Measurements from ENCODE around the gene EML1.

The EML1 gene

DNA sequence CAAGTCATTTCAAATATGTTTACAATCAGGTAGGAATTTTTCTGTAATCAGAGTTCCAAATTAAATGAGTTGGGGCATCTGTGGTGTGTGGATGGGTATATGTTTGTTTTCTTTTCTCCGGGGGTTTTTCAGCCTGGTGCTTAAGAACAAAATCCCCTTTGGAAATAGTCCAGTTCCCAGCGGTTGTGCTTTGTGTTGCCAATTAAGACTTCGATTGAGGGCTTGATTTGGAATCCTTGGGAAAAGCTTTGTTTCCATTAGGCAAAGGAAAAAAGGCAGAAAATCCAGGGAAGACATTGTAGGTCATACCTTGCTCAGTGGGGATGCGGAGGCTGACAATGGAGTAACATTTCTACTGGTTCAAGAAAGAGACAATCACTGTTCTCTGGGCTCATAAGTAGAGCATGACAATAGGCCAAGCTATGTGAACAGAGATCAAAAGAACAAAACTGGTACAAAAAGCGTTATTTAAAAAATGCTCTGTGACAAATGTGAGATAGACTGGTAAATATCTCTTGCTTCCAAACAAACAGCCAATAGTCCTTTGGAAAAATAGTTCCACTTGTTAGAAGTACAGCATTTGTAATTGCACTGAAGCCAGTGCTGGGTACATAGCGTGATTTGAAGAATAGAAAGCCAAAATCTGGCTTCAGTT lies 79.7 kb downstream of the EML1 start:
- DNase-seq (ENCODE audit: low read depth): no peak

- no peak for DNase-seq (ENCODE audit: low read depth)
Observed at GRCh38 chr14:99873653-99874052, 80.4 kb downstream of the EML1 start.

GRCh38 chr14:99874306-99874705 lies 81.1 kb downstream of the EML1 start:
- DNase-seq (ENCODE audit: low read depth): no peak

DNA sequence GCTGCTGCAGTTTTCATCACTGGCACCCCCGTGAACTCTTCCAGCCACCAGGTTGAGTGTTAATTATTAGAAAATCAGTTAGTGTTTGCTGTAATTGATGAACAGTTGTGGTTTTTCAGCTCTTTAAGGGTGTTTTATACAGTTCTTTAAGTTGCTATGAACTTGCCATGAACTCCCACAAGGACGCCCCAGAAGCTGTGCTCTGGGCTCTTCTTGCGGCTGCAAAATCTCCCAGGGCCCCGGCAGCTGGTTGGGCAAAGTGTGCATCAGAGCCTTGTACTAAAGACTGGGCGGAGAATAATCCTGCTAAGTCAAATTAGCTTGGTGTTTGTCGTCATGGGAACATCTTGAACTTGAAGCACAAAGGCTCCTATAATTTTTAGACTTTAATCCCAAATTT lies 82.2 kb downstream of the EML1 start:
- DNase-seq (ENCODE audit: low read depth): no peak

DNA sequence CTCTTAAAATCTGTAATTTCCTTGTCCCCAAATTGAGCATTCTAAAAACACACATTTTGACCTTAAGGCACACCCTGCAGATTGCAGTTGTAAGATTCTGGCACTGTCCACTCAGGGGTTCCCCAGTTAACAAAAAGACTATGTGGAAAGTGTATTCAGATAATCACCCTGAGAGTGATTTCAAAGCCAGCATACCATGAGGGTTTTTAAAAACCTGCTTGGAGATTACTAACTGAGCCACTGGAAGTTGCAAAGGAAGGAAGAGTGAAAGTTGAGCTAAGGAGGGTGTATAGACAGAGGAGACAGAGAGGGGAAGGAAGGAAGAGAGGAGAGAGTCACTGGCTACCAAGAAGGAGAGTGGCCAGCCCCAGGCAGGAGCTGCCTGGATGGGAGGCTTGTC lies 82.6 kb downstream of the EML1 start:
- no peak for DNase-seq (ENCODE audit: low read depth)

DNA sequence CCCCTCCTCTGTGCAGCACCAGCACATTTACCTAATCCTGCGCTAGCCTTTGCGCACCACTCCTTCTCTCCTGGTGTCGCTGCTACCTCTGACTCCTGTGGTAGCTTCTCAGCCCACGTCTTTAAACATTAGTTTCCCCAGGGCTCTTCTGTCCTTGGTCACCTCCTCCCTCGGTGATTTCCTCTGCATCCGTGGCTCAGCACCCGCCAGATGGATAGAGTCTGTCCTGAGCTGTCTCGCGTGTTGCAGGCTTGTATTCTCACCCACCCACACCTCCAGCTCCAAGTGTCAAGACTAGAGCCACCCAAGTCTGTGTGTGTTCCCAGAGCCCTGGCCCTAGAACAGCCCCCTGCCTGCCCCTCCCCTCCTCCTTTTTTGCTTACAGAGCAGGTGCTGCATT lies 83.2 kb downstream of the EML1 start:
- DNase-seq (ENCODE audit: low read depth): no peak

GRCh38 chr14:99878563-99878962 lies 85.3 kb downstream of the EML1 start:
- no peak for DNase-seq (ENCODE audit: low read depth)

- no peak for DNase-seq (ENCODE audit: low read depth)
Observed at GRCh38 chr14:99879401-99880295, 86.4 kb downstream of the EML1 start.

- DNase-seq (ENCODE audit: low read depth): no peak
Observed at GRCh38 chr14:99880651-99881420, 87.6 kb downstream of the EML1 start.

DNA sequence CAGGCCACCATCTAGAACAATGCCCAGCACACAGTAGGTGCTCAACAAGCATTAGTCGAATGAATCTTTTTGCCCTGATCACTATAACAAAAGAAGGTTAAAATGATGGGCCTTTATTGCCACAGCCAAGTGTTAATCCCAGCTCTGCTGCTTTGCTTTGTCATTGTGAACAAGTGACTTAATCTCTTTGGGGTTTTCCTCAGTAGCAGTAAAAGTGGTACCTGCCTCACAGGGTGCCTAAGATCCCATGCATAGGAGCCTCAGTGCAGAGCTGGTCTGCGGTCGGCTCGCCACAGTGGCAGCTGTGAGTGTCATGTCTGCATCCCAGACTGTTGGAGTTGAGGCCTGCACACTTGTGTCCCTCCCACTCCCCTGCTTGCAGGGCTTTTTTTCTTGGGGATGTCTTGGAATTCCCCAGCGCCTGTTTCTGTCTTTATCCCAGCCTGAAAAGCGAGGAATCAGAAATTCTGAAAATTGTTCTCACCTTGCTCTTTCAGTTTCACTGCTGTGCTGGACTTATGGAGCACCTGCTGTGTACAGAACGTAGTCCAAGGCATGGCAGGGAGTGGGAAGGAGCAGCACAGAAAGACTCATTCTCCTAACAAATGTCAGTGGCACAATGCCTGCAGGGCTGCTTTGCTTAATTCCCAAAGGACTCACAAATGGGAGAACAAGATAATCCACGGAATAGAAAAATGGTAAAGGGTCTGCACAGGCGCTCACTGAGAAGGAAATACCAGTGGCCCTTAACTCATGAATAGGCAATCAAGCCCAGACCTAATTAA lies 90.8 kb downstream of the EML1 start:
- DNase-seq (ENCODE audit: low read depth): no peak

- no peak for DNase-seq (ENCODE audit: low read depth)
Observed at GRCh38 chr14:99884834-99885648, 91.8 kb downstream of the EML1 start.

GRCh38 chr14:99885649-99885958 lies 92.4 kb downstream of the EML1 start:
- DNase-seq (ENCODE audit: low read depth): no peak

DNA sequence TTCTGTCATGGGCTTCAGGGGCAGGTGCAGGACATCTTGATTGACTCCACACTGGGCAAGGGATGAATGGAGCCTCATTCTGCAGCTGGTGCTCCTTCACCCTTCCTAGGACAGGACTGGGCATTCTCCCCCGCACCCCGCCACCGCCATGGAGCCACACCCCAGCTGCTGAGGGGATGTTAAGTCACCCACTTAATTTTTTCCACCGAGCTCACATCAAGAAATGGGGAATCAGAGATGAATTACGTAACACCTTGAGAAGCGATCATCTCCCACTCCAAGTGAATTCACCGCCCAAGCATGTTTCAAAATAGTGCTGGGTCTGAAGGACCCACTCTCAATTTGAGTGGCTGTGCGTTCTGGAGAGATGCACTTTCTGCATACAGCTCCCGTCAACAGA lies 94.2 kb downstream of the EML1 start:
- DNase-seq (ENCODE audit: low read depth): no peak

DNA sequence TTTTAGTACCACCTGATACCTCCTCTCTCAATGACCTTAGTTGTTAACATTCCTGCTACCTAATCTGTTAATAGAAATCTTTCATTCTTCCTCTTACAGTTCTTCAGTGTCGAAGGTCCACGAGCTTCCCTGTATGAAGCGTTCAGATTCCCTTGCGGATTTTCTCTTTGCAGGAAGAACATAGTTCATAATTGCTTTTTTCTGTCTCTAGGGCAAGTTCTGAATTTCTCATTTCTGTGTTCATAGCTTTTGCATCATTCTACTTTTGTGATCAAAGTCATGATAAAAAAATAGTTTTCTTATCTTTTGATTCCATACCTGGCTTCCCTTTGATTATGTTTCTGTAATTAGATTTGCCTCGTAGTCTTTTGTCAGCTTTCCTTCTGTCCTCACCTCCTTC lies 94.9 kb downstream of the EML1 start:
- no peak for DNase-seq (ENCODE audit: low read depth)

GRCh38 chr14:99889268-99889667 lies 96.1 kb downstream of the EML1 start:
- no peak for DNase-seq (ENCODE audit: low read depth)

DNA sequence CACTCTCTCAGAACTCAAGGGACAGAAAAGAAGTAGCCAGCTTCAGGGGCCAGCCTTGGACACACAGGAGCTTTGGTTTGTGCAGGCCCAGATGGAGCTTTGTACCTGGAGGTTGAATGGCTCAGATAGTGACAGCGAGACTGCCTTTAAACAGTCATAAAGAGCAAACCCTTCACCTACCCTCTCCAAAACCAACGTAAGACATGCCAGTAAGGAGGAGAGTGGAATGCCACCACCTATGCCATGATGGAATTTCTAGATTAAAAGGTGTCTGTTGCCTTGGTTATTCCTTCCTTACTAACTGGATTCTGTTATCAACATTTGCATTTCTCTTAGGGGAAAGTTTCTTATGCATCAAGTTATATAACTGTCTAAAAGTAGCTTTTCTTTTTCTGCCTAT lies 98.1 kb downstream of the EML1 start:
- no peak for DNase-seq (ENCODE audit: low read depth)

DNA sequence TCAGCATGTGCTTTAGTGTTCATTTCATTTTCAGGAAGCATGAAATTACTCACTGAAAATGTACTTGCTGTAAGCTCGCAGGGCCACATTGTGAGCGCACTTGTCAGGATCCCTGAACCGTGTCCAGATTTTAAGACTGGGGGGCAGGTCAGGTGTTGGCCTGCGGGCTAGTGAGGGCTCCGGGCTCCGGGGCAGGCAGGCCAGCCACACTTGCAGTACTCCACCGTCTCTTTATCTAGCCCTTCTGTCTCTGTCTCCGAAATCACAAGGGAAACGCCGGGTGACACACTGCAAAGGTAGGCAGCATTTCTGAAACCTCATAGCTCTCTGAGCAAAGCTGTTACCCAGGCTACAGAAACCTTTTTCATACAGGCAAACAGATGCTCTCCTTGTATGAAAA lies 98.7 kb downstream of the EML1 start:
- no peak for DNase-seq (ENCODE audit: low read depth)

GRCh38 chr14:99892406-99892805 lies 99.2 kb downstream of the EML1 start:
- no peak for DNase-seq (ENCODE audit: low read depth)

- no peak for DNase-seq (ENCODE audit: low read depth)
Observed at GRCh38 chr14:99896361-99896760, 103.1 kb downstream of the EML1 start.

DNA sequence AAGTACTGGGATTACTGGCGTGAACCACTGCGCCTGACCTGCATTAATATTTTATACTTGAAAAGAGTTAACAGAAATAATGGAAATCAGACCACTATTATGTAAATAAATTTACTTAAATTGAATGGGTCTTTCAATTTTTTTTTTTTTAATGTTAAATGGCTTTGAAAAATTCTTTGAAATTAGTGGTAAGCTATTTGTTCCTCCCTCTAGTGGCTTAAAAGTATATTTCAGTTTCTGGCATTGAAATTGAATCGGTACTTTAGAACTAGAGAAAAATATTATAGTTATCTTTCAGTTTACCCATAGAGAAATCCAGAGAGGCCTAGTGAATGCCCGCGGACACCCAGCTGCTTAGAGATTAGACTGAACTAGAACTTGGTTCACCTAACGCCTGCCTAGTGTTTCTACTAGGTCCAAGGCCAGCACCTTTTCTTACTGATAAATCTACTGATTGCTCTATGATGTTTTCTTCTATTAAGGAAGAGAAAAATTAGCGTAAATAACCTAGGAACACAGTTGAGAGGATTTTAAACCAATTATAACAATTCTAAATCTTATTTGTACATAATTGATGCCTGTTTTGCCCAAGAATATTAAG lies 106.5 kb downstream of the EML1 start:
- DNase-seq (ENCODE audit: low read depth): no peak

GRCh38 chr14:99902925-99903324 lies 109.7 kb downstream of the EML1 start:
- no peak for DNase-seq (ENCODE audit: low read depth)
